Activated B cell treated with CpG ODN at 0.5 μM for 24 hours (primary cell): ENCODE results near the gene GRIK1. TPM values are rescaled to one million over a fixed set of nuclear protein-coding genes. Genes with fewer than 3 reads are reported as not detected.

ENCODE experiments used
- ATAC-seq: fragments of 200-7000 bp; cut with Tn5 transposase; one replicate; pipeline ENCODE4 v1.10.0; 2021; ENCODE audit warnings: low read depth, mild to moderate bottlenecking, moderate library complexity
- CTCF ChIA-PET: fragments of 350-600 bp; sonication (Branson Sonifier 250); formaldehyde crosslinking; loops from one replicate; lab custom pipeline; 2021; ENCODE audit warnings: antibody characterized with exemption; lab: Charles Lee
- POLR2A ChIA-PET: fragments of 350-600 bp; sonication (Branson Sonifier 250); formaldehyde crosslinking; loops from one replicate; lab custom pipeline; 2021; ENCODE audit warnings: antibody characterized with exemption; lab: Charles Lee
- DNase-seq: peaks from one replicate; pipeline ENCODE4 v3.0.0; 2022
- H3K27ac Mint-ChIP-seq: one replicate; pipeline ENCODE4 v1.8.0; 2020; ENCODE audit warnings: mixed read lengths
- H3K27me3 Mint-ChIP-seq: one replicate; pipeline ENCODE4 v1.8.0; 2021; ENCODE audit warnings: mixed read lengths
- H3K36me3 Mint-ChIP-seq: one replicate; pipeline ENCODE4 v1.8.0; 2021; ENCODE audit warnings: low read depth, mixed read lengths
- H3K4me1 Mint-ChIP-seq: one replicate; pipeline ENCODE4 v1.8.0; 2021; ENCODE audit warnings: mixed read lengths
- H3K4me3 Mint-ChIP-seq: one replicate; pipeline ENCODE4 v1.8.0; 2020; ENCODE audit warnings: mild to moderate bottlenecking, mixed read lengths
- H3K9me3 Mint-ChIP-seq: one replicate; pipeline ENCODE4 v1.8.0; 2020; ENCODE audit warnings: mixed read lengths
- CTCF ChIP-seq: fragments of 200-600 bp; IDR thresholded peaks from one replicate; pipeline ENCODE4 v1.8.0; 2022; ENCODE audit warnings: antibody characterized with exemption, mild to moderate bottlenecking
- intact Hi-C: fragments of 100-400 bp; cut with micrococcal nuclease; formaldehyde crosslinking; loops from one replicate; pipeline ENCODE4 v1.15.1; 2024
- total RNA-seq: library from RNA; stranded (reverse); gene quantifications from 2 replicates; pipeline ENCODE4 v1.2.3, GENCODE V29; 2022

The GRIK1 gene
- total RNA-seq, 1 donor from 2014 or later: not detected

GRCh38 chr21:29654855-29655254 lies 284.9 kb downstream of the GRIK1 start:
- Mint-ChIP-seq H3K4me1 (peaks cover 6% of the 10 kb centered on the region), H3K27me3 (no peaks in the 10 kb centered on the region), H3K9me3 (no peaks in the 10 kb centered on the region), H3K4me3 (no peak overlapping the region), H3K27ac (no peak overlapping the region), H3K36me3 (no peaks in the 10 kb centered on the region)
- intact Hi-C loops: no loop called here
- no peak for ATAC-seq
- ChIA-PET POLR2A (no interaction called here), CTCF (no interaction called here)
- DNase-seq: no peak
- TF ChIP-seq CTCF: no peak

GRCh38 chr21:29654203-29654602 lies 285.6 kb downstream of the GRIK1 start:
- H3K9me3 Mint-ChIP-seq: no peaks in the 10 kb centered on the region
- DNase-seq (no peak), ATAC-seq (no peak)
- no peak overlapping the region for H3K4me3 Mint-ChIP-seq
- ChIA-PET POLR2A (no interaction called here), CTCF (no interaction called here)
- intact Hi-C loops: no loop called here
- H3K4me1 Mint-ChIP-seq: peaks cover 6% of the 10 kb centered on the region
- TF ChIP-seq CTCF: no peak
- no peaks in the 10 kb centered on the region for H3K36me3 Mint-ChIP-seq
- H3K27ac Mint-ChIP-seq: no peak overlapping the region
- H3K27me3 Mint-ChIP-seq: no peaks in the 10 kb centered on the region

GRCh38 chr21:29650523-29651022 lies 289.2 kb downstream of the GRIK1 start:
- intact Hi-C loops: no loop called here
- no peaks in the 10 kb centered on the region for H3K36me3 Mint-ChIP-seq
- no peak for DNase-seq
- no peak overlapping the region for H3K27ac Mint-ChIP-seq
- ChIA-PET POLR2A (no interaction called here), CTCF (no interaction called here)
- no peaks in the 10 kb centered on the region for H3K9me3 Mint-ChIP-seq
- H3K4me1 Mint-ChIP-seq: no peaks in the 10 kb centered on the region
- no peak for ATAC-seq
- no peaks in the 10 kb centered on the region for H3K27me3 Mint-ChIP-seq
- no peak for TF ChIP-seq CTCF
- H3K4me3 Mint-ChIP-seq: no peak overlapping the region

GRCh38 chr21:29649406-29649814 lies 290.4 kb downstream of the GRIK1 start:
- no peaks in the 10 kb centered on the region for H3K27me3 Mint-ChIP-seq

GRCh38 chr21:29648710-29649240 lies 291.0 kb downstream of the GRIK1 start:
- Mint-ChIP-seq H3K4me3 (no peak overlapping the region), H3K27me3 (no peaks in the 10 kb centered on the region), H3K36me3 (no peaks in the 10 kb centered on the region), H3K4me1 (no peaks in the 10 kb centered on the region), H3K9me3 (no peaks in the 10 kb centered on the region), H3K27ac (no peak overlapping the region)
- ChIA-PET POLR2A (no interaction called here), CTCF (no interaction called here)
- TF ChIP-seq CTCF: no peak
- intact Hi-C loops: no loop called here
- ATAC-seq: no peak
- DNase-seq: no peak

More at GRCh38 chr21:29649406-29649814, 290.4 kb downstream of the GRIK1 start:
- TF ChIP-seq CTCF: no peak
- Mint-ChIP-seq H3K27ac (no peak overlapping the region), H3K4me3 (no peak overlapping the region), H3K9me3 (no peaks in the 10 kb centered on the region), H3K36me3 (no peaks in the 10 kb centered on the region), H3K4me1 (no peaks in the 10 kb centered on the region)
- ChIA-PET POLR2A (no interaction called here), CTCF (no interaction called here)
- intact Hi-C loops: no loop called here
- ATAC-seq (no peak), DNase-seq (no peak)
